SIG-M5 treated with dmso at 0.1 percent for 504 hours (cell line): ENCODE results near the gene ABHD16B.

ENCODE experiments used
- DNase-seq: peaks from one replicate; lab custom pipeline; 2025; ENCODE audit not compliant: unreplicated experiment; lab: John Stamatoyannopoulos, UW

ABHD16B gene

DNA sequence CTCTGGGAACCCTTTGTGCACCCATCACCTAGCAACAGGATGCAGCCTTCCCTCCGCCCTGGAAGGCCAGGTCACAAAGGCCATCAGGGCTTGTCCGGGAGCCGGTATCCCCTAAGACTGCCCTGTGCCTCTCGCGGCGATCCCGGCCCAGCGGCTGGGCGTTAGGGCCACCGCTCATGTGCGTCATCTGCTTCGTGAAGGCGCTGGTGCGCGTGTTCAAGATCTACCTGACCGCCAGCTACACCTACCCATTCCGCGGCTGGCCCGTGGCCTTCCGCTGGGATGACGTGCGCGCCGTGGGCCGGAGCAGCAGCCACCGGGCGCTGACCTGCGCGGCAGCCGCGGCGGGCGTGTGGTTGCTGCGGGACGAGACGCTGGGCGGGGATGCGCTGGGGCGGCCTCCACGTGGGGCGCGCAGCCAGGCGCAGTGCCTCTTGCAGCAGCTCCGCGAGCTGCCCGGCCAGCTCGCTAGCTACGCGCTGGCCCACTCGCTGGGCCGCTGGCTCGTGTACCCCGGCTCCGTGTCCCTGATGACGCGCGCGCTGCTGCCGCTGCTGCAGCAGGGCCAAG lies at the start of gene ABHD16B:
Gene ABHD16B (plus strand): TSS at position 134 of the 570 bp plus-strand sequence. CDS start 43 bp downstream, at position 177.
- DNase-seq, result no peak

DNA sequence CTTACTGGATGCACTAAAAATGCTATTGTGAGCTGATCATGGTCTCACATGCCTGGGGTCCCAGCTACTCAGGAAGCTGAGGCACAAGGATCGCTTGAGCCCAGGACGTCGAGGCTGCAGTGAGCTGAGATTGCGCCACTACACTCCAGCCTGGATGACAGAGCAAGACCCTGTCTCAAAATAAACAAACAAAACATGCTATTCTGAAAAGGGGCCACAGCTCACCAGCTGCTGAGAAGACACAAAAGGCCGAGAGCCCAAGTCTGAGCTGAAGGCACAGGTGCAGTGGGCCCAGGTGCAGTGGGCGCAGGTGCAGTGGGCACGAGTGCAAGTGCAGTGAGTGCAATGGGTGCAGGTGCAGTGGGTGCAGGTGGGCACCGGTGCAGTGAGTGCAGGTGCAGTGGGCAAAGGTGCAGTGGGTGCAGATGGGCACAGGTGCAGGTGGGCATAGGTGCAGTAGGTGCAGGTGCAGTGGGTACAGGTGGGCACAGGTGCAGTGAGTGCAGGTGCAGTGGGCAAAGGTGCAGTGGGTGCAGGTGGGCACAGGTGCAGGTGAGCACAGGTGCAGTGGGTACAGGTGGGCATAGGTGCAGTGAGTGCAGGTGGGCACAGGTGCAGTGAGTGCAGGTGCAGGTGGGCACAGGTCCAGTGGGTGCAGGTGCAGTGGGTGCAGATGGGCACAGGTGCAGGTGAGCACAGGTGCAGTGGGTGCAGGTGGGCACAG lies 46.2 kb upstream of the ABHD16B start:
- no peak for DNase-seq

DNA sequence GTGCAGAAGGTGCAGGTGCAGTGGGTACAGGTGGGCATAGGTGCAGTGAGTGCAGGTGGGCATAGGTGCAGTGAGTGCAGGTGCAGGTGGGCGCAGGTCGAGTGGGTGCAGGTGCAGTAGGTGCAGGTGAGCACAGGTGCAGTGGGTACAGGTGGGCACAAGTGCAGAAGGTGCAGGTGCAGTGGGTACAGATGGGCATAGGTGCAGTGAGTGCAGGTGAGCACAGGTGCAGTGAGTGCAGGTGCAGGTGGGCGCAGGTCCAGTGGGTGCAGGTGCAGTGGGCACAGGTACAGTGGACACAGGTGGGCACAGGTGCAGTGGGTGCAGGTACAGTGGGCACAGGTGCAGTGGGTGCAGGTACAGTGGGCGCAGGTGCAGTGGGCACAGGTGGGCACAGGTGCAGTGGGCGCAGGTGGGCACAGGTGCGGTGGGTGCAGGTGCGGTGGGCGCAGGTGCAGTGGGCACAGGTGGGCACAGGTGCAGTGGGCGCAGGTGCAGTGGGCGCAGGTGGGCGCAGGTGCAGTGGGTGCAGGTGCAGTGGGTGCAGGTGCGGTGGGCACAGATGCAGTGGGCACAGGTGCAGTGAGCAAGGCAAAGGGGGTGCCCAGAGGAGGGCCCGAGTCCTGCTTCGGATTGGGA lies 45.6 kb upstream of the ABHD16B start:
- no peak for DNase-seq

DNA sequence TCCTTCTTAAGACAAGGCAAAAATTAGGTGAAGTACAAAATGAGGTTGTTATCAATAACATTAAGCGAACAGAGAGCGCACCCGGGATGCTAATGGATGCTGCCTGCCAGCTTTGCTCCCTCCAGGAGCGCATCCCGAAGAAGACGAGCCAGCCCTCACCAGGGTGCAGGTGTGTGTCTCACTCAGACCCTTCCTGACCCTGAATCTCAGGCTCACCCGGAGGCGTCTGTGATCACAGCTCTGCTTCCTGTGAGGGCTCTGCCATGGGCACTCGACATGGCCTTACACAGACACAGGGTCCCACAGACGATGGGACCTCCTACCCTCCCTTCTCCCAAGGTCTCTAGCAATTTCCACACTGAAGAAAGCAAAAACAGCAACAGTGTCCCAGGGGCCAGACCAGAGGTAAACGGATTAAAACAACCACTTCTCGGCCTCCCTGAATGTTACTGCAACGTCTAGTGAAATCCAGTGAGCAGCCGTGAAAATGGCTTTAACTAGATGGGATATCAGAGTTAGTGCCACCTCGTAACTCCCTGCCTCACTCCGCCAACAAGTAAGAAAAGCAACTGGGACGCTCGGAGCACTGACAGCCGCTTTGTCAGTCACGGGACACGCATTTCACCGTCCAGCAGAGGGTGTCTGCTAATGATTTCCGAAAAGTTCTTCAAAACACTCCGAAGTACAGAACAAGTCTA lies 41.9 kb upstream of the ABHD16B start:
- no peak for DNase-seq

DNA sequence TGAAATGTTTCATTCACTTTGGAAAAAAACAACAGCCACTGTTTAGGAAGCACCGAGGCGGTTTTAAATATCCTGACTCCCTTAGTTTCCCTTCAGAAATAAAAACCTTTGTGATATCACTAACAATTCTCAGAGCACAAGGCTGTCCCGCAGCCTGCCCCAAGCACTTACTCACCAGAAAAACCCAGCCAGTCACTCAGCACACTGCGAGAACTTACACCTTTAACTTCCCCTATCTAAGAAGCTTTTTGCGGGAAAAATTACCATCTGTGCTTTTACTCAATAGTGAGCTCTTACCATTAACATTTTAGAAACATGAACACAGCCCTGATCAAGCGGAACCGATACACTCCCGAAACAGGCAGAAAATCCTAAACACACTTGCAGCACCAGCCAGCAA lies 39.5 kb upstream of the ABHD16B start:
- DNase-seq, result no peak

DNA sequence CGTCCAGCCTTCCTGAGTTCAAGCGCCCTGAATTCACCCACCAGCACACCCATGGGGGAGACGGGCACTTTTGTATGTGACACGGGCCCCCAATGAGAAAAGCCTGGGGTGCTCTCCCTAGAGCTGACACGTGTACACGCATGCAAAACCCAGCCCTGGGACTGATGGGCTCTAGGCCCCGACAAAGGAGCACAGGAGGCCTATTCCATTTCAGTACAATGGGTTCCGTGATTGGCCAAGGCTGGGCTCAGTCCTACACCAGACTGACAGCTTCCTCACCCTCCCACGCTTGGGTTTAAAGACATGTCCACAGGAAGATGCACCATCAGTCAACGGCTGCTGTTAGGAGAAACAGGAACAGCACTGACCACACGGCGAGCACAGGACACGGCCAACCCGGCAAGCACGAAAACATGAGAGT lies 39.0 kb upstream of the ABHD16B start:
- no peak for DNase-seq

DNA sequence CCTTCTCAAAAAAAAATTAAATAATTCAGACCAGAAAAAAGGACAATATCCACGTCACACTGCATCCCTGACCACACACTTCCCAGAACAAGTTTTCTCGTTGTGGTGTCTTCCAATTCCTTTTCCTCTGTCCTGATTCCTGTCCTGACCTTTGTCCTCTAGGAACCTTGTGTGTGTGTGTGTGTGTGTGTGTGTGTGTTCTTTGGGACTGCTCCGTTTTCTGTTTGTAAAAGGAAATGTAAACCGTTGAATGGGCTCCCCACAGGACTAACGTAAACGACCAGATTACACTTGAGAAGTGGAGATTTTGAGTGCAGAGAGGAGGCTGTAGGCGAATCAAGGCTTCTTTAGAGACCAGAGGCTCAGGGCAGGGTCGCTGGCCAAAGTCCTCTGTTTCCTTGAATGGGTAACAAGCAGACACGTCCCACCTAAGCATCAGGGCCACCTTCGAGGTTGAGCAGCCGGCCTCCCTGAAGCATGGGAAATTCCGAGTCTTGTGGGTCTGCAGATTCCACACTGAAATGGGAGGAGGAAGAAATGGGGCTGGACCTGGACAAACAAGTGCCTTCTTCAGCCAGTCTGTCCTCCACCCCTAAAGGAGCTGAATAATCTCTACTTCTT lies 37.5 kb upstream of the ABHD16B start:
- no peak for DNase-seq

DNA sequence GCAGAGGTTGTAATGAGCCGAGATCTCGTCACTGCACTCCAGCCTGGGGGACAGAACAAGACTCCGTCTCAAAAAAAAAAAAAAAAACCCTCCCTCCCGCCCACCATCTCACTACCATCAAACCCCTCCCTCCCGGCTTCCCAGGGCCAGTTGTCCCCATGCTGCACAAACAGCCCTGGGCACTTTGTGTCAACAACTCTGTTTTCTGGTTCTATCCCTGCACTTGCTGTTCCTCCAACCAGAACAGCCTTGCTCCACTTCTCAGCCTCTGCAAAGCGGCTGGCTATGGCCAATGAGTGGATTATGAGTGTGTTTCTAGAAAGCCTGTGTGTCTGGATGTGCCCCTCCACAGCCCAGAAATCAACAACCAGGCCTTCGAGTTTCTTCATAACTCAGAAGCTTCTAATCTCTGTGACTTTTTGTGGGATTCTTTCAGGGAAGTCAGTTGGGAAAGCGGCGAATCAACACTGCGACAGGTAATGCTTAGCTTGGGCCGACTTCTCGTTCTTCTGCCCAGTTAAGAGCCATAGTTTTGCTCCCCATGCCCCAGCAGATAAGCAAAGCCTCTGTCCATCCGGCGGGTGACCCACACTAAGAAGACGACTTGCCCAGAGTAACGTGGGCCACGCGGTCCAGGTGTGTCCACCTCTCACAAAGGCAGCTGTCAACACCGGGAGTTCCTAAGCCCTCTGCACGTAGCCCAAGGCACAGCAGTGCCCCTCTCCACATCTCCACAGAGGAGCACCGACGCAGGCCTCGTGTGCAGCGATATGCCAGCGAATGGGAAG lies 35.8 kb upstream of the ABHD16B start:
- DNase-seq, result no peak

DNA sequence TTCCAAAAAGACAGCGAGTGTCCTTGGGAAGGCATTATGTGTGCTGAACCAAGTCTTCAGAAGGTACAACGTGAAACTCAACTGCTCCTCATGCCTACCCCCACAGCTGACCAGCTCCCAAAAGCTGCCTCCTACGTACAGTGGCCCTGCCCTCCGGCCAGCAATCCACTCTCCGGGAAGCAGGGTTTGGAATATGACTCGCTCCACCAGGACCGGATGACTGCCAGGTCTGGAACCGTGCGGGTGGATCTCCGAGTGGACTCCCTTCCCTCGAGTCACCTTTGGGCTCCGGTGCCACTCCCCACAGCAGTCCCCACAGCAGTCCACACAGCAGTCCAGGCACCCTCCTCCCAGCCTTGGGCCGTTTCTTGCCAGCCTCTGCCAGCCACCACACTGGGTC lies 34.5 kb upstream of the ABHD16B start:
- DNase-seq, result no peak

DNA sequence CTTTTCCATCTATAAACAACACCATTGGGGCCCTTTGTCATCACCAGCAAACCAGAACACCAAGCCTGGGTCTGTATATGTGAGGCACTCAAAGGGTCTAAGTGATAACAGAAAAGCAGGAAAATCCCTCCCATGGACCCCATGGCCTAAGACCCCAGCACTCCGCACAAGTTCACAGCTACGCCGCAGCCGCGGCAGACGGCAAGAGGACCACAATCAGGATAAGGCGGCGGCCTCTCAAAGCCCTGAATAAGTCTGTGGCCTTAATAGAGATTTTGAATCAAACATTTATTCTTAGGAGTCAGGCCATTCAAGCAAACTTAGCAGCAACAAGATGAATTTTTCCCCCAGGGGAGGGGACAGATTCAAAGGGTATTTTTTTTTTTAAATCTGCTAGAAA lies 33.2 kb upstream of the ABHD16B start:
- no peak for DNase-seq

DNA sequence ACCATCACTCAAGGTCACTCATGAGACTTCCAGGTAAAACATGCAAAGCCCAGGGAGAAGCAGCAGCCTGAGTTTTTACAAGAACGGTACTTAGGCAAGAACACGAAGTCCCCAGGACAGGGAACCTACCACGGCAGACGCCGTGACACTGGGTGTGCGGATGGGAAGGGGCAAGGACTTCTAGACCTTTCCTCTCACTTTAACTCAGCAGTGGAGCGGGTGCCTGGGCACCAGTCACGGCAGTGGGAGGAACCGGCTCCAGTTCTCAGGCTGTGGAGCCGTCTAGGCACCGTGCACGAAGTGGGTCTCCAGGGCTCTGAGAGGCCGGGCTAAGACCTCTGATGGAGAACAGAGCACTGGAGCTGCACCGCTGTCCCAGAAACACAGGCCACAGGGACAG lies 32.8 kb upstream of the ABHD16B start:
- DNase-seq, result no peak

DNA sequence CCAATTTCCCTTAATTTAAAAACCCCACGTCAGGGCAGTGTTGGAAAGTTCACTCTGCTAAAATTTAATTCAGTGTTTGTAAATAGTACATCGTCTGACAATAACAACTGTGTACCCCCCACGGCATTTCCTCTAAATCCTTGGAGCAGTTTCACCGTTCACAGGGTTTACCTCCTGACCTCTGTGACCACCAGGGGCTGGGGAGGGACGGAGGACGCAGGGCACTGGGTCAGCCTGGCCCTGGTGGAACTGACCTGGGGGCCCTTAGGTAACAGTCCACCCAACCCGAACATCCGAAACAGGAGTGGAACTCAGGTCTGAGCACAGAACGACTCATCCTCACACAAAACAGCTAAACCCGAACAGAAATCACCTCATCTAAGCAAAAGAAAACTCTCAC lies 32.3 kb upstream of the ABHD16B start:
- no peak for DNase-seq

DNA sequence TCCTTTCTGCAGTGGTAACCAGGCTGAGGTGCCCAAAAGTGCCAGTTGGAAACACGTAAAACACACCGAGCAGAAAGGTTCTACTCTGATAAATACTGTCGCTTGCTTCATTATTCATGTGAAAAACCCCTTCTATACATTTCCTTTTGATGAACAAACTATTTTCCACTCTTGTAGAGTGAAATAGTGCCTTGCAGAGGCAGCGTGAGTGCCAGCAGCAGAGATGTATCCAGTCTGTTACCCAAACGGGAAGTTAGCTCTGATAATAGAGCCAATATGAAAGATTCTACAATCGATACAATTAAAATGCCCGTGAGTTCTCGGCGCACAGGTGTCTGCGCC lies 31.7 kb upstream of the ABHD16B start:
- no peak for DNase-seq

DNA sequence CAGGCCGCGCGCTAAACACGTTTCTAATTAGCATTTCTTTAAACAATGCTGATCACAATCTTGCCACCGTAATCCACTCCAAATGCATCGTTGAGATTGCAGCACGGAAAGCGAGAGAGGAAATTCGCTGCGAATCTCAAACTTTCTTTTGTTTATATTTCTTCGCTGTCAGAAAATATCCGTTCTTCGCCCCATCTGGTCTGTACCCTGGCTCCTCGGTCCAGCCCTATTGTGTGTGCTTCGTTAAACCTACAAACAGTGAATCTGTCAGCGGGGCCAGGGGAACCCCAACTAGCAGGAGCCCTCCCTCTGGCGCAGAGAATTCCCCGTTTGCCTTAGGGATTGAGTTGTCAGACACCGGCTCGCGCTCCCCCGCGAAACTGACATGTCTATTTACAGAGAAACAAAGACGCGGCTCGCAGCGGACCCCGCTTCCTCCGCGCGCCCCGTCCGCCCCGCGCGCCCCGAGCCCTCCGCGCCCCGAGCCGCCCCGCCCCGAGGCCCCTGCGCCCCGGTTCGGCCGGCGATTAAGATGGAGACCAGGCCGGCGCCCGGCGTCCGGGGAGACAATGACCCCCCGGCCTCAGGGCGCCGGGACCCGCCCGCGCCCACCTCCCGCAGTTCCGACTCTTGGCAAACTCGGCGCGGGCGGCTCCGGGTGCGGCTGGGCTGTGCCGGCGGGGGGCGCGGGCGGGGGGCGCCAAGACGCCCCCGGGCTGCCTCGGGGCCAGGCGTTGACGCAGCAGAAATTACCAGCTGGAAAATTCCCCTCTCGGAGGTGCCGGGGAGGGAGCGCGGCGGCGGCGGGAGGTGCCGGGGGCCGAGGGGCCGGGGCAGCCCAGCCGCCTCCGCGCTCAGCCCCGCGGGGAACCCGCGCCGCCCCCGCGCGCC lies 31.1 kb upstream of the ABHD16B start:
- no peak for DNase-seq

DNA sequence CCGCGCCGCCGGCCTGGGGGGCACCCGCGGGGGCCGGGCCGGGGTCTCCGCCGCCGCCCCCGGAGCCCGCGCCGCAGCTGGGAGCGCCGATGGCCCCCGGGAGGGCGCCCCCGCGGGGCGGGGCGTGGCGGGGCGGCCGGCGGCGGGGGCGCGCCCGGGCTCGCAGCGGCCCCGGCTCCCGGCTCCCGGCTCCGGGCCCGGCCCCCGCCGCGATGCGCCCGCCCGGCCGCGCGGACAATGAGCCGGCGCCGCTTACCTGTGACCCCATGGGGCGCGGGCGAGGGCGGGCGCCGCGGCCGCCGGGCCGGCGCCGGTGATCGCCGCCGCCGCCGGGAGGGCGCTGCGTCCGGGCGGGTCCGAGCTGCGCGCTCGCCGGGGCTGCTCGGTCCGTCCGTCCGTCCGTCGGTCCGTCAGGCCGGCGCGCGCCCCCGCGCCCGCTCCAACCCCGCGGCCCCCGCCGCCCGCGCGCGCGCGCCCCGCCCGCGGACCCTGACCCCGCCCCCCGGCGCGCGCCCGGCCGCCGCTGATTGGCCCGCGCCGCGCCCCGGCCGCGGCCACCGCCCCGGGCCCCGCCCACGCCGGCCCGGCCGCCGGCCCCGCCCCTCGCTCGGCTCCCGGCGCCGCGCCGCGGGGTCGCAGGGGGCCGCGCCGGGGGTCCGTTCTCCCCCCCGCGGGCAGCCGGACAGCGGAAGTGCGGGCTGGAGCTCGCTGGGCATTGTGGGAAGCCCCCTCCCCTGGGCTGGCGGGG lies 30.3 kb upstream of the ABHD16B start, which contains the start of gene ZBTB46:
Gene ZBTB46 (minus strand): TSS at position 424 of the 748 bp plus-strand sequence. CDS start 40,507 bp downstream, outside the sequence.
- DNase-seq, result no peak

DNA sequence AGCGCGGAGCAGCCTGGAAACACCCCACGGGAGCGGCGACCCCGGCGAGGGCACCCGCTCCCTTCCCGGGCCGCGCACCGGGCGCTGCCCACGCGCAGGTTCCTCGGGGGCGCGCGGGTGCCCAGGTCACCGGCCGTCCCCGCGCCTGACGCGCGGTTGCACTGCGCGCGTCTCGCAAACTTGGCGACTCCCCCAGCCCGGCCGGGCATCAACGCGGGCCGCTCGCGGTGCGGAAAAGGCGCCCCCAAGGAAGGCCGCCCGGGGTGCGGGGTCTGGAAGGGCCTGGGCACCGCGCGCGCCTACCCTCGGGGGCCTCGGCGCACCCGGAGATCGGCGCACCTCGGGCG lies 29.7 kb upstream of the ABHD16B start:
- no peak for DNase-seq

DNA sequence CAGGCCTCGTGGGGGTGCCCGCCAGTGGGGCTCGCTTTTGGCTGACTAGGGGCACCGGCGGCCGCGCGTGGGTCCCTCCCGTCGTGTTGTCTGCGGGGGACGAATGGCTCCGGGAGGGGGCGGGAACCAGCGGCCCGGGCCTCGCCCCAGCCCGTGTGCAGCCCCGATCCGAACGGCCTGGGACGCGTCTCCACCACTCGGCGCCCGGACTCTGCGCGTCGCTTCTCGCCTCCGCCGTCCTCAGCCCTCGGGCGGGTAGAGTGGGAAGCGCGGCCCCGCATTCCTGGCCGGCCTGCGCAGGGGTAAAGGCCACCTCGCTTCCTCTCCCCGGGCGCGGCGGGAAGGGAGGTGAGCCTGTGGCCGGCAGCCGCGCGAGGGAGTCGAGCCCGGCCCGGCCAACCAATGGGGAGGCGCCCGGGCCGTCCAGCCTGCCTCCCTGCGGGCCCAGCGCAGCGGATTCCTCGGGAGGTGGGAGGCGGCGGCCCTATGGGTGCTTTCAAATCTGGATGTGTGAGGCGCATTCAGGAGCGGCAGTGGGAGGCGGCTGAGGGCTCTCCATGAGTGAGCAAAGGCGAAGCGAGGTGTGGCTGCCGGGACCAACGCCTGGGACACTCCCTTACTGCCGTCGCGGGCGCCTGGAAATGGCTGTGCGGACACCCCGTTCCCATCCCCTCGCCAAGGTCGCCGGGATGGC lies 29.2 kb upstream of the ABHD16B start:
- no peak for DNase-seq

DNA sequence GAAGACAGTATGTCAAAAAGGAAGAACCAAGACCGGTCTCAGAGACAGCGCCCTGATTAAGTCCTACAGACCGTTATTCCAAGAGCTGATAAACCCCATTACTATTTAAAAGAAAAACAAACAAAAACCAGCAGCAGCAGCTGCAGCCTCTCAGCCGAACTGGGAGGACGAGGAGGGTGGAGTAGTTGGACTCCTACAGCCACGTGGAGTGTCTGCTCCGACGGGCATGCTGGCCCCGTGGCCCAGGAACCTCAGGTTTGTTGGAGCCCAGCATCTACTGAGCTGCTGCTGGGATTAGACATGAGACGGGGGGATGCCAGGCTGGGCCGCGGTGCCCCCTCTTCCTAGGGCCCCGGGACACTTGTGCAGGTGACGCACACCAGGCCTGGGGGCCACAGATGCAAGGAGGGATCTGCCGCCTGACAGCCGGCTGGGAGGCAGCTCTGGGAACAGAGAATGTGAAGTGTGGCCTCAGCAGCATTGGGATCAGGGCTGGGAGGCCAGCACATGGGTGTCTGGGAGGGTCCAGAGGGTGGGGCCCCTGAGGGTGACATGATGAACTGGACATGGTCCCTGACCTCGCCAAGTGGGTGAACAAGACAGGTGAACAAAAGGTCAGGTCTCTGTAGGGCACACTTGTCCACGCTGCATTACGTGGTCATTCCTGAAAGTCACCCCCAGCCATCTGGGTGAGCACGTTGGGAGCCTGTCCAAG lies 27.4 kb upstream of the ABHD16B start:
- DNase-seq, result no peak
